SH-SY5Y (cell line): ENCODE results near the gene AK6.

Experiments used
- GATA2 ChIP-seq: IDR thresholded peaks from 2 replicates; pipeline ENCODE4 v1.6.1; 2011; ENCODE audit warnings: mild to moderate bottlenecking, low read depth, low read length
- GATA3 ChIP-seq: IDR thresholded peaks from 2 replicates; pipeline ENCODE4 v1.6.1; 2011; ENCODE audit warnings: low read depth, mild to moderate bottlenecking, low read length, moderate library complexity

Gene AK6

DNA sequence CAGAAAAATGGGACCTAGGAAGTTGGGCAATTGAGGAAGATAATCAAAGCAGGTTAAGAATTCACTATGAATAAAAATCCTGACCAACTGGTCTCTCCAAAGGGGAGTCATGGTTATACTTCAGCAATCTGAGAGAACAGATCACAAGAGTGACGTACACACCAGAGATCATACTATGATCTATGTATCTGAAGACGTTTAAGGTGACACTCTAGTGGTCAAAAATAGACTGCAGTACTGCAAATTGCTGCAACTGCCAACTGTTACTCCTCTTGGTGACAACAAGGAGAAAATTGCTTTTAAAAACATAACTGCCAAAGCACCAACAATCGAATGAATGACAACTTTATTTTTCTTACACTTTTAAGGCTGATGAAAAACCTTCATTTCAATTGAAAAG lies 4.9 kb downstream of the AK6 start:
- TF ChIP-seq GATA3 = no peak
- TF ChIP-seq GATA2 = no peak

DNA sequence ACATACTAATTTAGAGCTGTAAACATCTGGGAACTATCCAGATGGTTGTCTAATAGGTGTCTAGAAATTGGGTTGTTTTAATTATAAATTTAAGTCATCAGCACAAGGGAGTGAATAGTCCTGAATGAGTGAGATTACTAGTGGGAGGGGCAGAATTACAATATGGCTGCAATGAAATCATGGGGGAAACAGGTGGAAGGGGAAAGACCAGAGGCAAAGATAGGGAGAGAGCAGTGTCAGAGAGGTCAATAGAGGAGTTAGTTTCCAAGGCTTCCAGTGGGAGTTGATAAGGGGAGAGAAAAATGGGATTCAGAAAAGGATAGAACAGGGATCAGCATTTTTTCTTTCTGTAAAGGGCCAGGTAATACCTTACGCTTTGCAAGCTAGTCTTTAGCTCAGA lies 8.9 kb downstream of the AK6 start:
- no peak for TF ChIP-seq GATA2
- no peak for TF ChIP-seq GATA3

- TF ChIP-seq GATA3 (no peak), GATA2 (no peak)
Measured at GRCh38 chr5:69359699-69360098, 9.6 kb downstream of the AK6 start.

- TF ChIP-seq GATA2 = no peak
- no peak for TF ChIP-seq GATA3
Measured at GRCh38 chr5:69350664-69351063, 18.7 kb downstream of the AK6 start.

DNA sequence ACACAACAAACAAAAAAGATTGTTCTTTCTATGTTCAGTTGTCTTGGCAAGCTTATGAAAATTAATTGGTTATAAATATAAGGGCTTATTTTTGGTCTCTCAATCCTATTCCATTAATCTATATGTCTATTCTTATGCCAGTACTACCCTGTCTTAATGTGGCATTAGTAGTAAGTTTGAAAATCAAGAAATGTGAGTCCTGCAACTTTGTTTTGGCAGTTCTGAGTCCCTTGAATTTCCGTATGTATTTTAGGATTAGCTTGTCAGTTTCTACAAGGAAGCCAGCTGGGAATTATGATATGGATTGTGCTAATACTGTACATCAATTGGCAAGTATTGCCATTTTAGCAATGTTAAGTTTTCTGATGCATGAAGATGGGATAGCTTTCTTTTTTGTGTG lies 26.2 kb downstream of the AK6 start:
- TF ChIP-seq GATA2 (no peak), GATA3 (no peak)

- TF ChIP-seq GATA2 = no peak
- TF ChIP-seq GATA3 = no peak
Measured at GRCh38 chr5:69341520-69342161, 27.7 kb downstream of the AK6 start.

- no peak for TF ChIP-seq GATA2
- no peak for TF ChIP-seq GATA3
Measured at GRCh38 chr5:69335341-69335935, 33.9 kb downstream of the AK6 start.

DNA sequence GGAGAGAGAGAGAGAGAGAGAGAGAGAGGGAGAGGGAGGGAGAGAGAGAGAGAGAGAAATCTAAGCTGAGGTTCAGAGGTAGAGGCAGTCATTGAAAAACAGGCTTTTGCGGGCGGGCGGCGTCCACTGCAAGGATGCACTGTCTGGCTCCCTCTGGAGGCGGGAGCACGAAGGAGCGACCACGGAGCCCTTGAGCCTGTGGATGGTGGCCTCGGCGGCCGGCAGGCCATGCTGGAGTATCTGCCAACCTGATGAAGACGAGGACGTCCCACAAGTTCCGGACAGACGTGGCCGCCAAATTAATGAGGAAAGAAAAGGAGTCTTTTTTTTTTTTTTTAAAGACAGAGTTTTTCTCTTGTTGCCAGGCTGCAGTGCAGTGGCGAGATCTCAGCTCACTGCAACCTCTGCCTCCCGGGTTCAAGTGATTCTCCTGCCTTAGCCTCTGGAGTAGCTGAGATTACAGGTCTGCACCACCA lies 34.5 kb downstream of the AK6 start:
- TF ChIP-seq GATA3 = no peak
- TF ChIP-seq GATA2 = no peak

DNA sequence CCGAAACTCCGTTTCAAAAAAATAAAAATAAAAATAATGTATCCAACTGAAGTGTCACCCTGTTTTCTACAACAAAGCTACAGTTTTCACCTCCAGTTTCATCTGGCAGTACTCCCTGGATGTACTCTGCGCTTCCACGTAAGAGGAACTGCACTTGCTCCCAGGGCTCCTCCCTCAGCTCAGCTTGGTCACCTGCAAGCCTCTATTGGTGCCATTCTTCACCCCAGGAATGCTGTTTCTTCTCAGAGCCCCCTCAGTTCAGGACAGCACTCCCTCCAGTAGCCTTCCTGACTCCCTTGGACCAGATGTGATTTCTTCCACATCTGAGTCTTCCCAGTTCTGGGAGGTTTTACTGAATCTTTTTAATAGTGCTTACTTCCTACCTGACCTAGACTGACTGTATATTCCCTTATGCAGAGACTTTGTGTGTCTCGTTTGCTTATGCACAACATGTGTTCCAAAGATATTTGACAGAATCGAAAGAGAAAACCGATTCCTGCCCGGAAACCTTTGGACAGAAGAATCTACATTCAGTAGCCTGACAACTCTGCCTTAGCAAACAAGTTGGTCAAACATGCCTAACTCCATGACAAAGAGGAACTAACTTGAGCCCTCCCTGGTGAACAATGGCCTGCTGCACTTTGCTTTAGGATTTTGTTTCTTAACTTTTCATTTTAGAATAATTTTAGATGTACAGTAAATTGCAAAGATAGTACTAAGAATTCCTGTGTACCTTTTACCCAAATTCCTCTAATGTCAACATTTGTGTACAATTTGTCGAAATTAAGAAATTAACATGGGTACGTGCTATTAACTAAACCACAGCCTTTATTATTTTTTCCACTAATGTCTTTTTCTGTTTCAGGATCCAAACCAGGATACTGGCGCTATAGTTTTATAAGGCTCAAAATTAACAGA lies 37.5 kb downstream of the AK6 start:
- TF ChIP-seq GATA2 (no peak), GATA3 (no peak)

- TF ChIP-seq GATA3 (no peak), GATA2 (no peak)
Measured at GRCh38 chr5:69329905-69330489, 39.3 kb downstream of the AK6 start.

DNA sequence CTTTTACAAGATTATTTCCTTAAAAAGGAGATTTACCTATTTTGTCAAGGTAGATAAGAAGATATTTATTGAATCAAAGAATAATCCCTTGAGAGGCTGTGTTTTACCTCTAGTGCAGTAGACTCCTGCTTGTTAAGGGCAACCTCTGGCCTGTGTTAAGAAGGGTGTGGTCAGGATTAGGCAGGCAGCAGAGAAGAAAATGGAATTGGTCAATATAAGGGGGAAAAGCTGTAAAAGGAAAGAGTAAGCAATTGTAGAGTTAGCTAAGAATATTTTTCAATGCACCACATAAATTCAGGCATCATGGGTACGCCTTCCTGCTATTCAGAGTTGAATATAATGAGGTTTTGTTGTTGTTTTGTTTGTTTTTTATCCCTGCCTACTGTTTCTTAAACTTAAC lies 43.0 kb downstream of the AK6 start:
- TF ChIP-seq GATA2 (no peak), GATA3 (no peak)

GRCh38 chr5:69317391-69317790 lies 51.9 kb downstream of the AK6 start:
- TF ChIP-seq GATA2 = no peak
- no peak for TF ChIP-seq GATA3

DNA sequence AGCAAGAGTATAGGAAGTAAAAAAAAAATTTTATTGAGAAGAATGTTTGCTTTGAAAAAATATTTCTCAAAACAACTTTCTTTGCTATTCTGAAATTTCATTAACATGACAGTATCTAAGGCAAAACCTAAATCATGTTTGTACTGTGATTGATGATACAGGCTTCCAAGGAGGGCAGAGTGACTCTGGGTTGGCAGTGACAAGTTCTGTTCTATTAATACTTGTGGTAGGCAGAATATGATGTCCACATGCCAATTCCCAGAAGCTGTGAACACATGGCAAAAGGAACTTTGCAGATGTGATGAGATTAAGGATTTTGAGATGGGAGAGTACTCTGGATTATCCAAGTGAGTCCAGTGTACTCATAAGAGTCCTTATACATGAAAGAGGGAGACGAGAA lies 53.3 kb downstream of the AK6 start:
- no peak for TF ChIP-seq GATA3
- TF ChIP-seq GATA2 = no peak

DNA sequence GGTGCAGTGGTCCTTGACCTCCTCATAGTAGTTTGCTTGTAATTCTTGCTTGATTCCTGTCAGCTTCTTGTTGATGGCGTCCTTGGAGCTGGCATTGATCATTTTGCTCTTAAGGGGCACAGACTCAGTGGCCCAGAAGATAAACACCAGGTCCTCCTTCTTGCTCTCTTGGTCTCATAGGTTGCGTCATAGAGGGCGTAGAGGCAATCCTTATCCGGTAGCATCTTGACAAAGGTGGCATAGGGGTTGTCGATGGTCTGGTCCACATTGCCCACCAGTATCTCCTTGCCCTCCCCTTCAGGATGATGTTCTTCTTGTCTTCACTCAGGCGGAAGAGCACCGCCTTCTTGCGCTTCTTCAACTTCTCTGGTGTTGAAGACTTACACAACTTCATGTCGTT lies 55.9 kb downstream of the AK6 start:
- TF ChIP-seq GATA2 (no peak), GATA3 (no peak)
